ENCODE results near the gene CRADD. TPM values are rescaled to one million over a fixed set of nuclear protein-coding genes. Genes with fewer than 3 reads are reported as not detected.

Gene CRADD
- total RNA-seq, 1 donor from 2014 or later, result 30.3 TPM

DNA sequence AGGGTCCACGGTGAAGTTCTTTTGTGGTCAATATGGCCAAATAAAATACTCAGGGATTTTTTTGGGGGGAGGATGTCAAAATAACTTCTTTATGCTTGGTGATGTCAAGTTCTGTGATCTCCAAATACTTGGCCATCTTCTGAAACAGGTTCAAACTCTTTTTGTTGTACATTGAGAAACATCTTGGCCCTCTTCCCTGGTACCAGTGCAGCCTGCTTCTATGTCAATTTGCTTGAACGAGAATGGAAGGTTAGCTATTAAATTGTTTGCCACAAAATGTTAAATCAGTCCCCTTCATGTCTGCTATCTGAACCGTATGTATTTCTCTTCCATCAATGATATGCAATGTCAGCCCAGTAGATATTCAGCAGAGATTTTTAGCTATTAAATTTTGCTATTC lies 6.1 kb upstream of the CRADD start:
- DNase-seq (ENCODE audit: low spot score), result no peak

DNA sequence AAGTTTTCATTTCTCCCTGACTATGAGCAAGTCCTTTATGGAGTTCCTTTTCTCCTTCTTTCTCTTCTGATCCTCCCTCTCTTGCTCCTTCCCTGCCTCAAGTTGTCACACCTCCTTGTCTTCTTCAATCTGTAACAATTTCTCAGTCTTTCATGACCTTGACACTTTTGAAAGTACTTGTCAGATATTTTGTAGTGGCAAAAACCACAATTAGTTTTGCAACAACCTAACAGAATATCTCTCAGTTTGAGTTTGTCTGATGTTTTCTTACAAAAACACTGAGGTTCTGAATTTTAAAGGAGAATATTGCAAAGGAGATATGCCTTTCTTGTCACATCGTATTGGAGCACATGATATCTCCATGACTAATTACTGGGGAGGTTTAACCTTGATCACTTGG lies 4.1 kb upstream of the CRADD start:
- no peak for DNase-seq (ENCODE audit: low spot score)

DNA sequence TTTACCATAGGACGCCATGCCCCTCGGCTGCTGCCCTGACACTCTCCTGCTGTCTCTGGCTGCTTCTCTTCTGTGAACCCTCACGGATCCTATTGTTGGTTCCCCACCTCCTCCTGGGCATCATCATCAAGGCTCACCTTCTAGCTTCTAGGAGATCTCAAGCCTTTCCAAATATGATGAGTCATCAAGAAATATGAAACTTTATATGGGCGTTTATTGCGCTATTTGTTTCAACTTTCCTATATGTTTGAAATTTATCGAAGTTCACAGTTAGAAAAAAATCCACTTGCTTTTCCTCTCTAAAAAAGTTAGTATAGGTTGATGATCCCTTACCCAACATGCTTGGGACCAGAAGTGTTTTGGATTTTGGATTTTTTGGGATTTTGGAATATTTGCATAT lies 2.8 kb upstream of the CRADD start:
- DNase-seq (ENCODE audit: low spot score), result no peak

DNA sequence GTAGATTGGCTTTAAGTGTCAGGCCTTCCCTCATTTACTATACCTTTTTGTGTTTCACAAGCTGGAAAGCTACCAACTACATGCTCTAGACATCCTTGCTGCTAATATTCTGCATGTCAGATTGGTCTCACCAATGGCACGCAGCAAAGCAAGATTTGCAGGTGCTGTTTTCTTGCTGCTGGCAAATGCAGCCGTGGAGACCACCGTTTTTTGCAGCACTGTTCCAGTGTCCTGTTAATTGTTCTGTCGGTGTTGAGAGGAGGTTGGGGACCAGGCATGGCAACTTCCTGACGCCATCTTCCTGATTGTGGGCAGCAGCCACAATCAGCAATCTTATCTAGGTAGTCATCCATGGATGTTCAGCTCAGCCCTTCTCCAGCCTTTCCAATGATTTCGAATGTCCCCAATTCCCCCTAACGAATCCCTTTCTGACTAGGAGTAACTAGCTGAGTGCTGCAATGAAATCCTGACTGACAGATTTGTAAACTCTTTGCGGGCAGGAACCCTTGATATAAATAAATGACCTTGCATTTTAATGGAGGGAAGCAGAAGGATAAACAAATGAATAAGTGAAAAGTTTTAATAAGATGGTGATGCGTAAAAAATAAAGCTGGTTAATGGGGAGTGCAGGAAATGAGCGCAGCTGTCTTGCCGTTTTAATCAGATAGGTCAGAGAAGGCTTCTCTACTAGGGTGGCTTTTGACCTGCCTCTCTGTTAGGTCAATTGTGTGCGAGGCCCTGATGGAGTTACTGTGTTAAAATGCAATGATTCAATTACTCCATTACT lies 574 bp upstream of the CRADD start:
- no peak for DNase-seq (ENCODE audit: low spot score)

DNA sequence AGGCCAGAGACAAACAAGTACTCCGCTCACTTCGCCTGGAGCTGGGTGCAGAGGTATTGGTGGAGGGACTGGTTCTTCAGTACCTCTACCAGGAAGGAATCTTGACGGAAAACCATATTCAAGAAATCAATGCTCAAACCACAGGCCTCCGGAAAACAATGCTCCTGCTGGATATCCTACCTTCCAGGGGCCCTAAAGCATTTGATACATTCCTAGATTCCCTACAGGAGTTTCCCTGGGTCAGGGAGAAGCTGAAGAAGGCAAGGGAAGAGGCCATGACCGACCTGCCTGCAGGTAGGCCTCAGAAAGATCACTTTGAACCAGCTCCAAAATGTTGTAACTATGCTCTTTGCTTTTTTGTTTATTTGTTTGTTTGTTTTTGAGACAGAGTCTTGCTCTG lies 1.6 kb downstream of the CRADD start:
- DNase-seq (ENCODE audit: low spot score), result no peak

DNA sequence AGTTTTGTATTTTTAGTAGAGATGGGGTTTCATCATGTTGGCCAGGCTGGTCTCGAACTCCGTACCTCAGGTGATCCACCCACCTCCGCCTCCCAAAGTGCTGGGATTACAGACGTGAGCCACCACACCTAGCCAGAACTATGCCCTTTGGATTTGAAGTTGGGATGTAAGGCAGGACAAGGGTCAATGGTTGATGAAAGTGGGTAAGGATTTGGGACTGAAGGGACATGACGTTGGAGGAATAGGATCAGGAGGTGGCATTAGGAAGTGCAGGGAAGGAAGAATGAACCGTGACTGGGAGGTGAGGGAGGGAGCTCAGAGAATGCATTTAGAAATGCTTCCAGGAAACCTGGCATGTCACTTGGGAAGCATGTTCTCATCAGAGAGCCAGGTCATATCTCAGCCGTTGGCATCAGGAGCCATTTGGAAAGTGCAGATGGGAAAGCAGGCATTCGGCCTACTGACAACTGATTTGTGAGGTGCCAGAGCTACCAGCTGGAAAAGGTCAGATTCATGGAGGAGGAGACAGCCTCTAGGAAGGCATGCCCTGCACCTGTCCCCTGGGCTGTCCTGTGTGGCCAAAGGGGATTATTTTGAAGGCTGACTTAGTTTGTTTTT lies 2.2 kb downstream of the CRADD start:
- no peak for DNase-seq (ENCODE audit: low spot score)

DNA sequence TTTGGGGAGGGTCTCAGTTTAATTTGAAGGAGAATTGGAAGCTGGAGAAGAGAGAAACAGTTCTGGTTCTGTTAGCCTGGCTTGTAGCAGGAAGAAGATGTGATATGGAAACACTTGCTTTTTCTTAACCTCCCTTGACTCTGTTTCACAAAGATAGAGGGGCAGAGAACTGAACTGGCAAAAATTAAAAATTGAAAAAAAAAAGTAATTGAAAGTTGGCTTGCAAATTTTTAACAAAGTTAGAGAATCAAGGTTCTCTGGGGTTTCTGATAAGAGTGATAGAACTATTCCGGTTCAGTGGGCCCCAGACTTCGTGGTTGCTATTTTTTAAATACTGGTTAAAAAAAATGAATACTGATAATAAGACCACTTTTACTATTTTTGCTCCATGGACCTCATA lies 2.8 kb downstream of the CRADD start:
- no peak for DNase-seq (ENCODE audit: low spot score)

DNA sequence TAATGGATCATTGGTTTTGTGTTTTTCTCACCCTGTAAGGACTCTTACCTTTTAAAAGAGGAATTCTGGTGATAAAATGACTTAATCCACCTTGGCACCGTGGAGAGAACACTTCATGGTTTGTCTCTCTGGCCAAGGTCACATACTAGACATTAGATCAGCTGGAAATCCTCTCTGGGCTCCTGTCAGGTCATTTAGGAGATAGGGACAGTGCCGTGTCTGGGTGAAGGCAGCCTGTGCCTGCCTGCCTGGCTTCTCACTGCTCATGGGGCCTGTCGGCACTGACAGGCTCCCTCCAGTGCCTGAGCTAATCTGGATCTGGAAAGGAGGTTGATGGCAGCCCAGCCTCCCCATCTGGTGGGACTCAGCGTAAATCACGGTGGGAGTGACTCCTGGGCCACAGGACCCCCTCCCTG lies 5.7 kb downstream of the CRADD start:
- DNase-seq (ENCODE audit: low spot score), result no peak

DNA sequence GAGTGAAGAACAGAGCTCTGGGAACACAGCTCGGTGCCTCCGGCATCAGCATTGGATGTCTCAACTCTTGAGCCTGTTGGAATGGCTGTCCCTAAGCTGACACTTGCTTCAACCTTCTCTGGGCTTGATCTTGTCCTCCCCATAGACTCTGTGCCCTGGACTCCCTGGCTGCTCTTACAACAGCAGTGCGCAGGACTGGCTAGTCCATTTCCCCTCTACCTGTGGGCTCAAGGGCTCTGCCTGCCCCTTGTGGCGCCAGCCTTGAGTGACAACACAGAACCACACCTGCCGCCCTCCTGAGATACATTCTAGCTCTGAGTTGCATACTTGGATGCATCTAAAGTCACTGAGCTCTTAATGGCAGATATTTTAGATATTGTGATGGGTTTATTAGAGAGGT lies 6.2 kb downstream of the CRADD start:
- no peak for DNase-seq (ENCODE audit: low spot score)

DNA sequence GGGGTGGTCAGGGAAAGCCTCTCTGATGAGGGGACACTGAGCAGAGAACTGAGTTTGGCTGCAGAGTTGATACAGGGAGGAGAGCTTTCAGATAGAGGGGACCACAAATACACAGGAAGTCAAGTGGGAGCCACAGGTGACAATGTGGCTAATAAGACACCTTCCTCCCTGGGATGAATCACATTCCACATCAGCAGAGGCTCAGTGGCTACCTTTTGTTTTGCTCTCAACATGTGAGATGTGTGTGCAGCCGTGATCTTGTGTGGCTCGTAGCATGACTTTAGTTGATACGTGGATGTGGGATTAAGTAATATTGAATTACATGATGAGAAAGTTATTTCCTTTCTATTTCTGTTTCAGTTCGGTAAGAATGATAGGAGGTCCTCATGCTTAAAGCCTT lies 7.5 kb downstream of the CRADD start:
- DNase-seq (ENCODE audit: low spot score), result no peak

DNA sequence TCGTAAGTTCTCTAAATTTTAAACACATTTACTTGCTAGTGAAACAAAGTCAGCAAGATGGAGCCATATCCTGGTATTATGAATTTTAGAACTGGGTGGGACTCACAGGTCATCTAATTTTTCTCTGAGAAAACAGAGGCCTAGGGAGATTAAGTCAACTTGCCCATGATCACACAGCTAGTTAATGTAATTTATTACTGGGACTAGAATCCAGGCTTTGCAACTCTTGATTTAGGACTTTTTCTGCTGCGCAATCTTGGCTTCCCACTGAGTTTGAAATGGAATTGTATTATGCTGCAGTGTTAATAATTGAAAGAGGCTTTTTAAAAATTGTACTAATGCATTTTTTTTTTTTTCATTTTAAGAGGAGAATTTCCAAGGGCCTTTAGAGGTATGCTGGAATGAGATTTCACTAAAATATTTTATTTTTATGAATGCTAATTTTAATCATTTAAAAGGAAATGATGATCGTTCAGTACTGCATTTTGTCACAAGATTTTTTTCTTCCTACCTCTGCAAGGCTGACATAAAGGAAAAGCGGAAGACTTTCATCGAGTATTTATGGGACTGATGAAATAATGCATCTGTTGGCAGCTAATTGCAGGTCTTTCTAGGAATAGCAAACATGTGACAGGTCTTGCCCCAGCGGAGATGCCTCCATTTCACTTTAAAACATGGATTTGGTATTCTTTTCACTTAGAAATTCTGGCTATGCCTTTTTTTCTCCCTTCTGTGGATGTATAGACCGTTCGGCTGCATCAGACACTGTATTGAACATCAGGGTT lies 9.6 kb downstream of the CRADD start:
- peak; percentile 27 for DNase-seq (ENCODE audit: low spot score)

DNA sequence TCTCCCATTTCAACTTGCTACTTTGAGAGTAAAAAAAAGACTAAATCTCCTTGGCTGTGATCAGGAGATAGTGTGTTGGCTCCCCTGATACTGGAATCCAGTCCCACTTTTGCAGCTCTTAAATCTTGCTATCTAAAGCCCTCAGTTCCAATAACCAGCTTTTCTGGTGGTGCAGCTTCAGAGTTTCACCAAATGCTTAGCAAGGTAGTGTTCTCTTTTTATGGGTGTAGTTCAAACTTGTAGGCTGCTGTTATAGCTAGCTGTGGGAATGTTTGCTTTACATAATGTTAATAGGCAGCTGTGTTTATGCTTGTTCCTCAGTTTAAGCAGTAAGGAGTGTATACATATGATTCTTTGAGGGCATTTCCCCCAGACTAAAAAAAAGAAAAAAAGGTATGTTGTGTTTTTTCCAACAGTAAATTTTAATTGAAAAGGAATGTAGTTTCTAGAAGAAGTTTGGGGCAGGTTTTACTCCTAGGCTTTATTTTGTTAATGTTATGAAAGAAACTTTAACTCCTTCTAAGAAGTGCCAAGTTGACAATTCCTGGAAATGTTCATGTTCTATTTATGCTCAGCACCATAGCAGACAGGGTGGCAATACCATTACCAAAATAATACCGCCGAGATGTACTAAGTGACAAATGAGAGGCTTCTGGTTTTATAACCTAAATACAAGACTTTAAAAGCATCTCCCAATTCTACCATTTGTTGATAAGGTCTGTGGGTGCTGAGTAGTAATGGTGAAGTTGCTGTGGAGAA lies 12.1 kb downstream of the CRADD start:
- peak; percentile 85 for DNase-seq (ENCODE audit: low spot score)

DNA sequence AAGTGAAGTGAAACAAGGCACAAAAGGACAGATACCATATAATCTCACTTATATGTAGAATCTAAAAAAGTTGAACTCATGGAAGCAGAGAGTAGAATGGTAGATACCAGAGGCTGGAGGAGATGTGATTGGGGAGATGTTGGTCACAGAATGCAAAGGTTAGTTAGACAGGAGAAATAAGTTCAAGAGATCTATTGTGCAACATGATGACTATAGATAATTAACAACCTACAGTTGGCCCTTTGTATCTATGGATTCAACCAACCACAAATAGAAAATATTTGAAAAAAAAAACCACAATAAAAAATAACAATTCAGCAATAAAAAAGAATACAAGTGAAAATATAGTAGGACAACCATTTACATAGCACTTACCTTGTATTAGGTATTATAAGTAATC lies 19.3 kb downstream of the CRADD start:
- DNase-seq (ENCODE audit: low spot score), result no peak

DNA sequence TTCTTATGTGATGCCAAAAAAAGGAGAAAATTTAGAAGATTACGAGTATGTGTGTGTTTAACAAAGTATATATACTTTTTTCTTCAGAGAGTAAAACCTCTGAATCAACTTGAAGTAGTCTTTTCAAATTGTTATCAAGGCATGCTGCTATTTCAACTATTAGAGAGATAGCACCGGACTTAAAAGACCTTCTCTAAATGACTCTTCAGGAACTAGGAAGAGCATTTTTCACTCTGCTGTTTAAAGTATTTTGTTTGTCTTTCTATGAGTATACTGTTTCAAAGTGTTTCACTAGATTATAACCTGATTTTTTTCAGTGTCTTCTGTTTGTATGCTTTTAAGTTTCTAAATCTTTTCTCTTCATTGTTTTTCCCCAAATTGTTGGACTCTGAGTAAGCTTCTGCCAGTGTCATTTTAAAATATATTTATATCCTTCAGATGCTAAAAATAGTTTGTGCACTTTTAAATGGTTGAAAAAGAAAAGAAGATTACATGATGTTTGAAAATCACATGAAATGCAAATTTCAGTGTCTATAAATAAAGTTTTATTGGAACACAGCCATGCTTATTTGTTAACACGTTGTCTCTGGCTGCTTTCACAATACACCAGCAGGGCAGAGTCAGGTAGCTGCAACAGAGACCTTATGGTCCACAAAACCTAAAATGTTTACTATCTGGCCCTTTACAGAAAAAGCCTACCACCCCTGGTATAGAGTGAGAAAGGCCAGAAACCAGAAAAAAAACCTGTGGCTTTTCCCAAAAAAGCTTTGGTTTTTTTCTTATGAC lies 21.3 kb downstream of the CRADD start:
- DNase-seq (ENCODE audit: low spot score), result no peak

DNA sequence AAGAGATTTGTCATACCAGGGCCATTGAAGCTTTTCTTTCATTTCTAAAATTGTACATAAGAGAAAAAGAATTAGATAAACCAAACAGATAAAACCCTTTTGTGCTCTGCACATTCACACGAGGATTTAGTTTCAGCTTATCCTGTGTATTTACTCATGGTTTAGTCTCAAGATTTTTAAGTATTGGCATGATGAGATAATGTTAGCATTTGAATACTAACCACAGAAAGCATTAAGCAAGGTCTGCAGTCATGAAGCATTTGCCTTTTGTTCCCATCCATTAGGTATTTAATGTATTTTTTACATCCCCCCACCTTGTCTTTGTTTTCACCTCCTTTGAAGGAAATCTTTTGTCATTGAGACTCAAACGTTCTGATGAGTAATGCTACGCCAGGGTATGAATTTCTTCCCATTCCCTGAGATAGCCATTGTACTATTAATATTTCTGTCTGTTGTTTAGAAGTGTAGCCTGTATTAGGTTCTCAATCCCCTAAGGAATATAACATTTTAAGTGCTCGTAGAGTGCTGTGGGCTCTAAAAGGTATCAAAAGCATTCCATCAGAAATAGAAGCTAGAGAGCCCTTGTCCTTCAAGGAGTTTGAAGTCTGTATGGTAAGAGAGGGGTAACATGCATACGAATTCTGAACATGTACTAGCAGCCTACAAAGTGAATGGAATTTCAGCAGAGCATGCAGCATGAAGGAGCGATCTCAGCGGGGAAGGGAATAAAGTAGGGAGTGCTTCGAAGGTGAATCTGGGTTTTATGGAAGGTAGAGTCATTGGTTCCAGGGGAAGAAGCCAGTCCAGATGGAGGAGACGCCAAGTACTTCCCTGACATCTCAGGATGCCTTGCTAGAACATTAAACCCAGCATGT lies 22.3 kb downstream of the CRADD start:
- DNase-seq (ENCODE audit: low spot score), result no peak

DNA sequence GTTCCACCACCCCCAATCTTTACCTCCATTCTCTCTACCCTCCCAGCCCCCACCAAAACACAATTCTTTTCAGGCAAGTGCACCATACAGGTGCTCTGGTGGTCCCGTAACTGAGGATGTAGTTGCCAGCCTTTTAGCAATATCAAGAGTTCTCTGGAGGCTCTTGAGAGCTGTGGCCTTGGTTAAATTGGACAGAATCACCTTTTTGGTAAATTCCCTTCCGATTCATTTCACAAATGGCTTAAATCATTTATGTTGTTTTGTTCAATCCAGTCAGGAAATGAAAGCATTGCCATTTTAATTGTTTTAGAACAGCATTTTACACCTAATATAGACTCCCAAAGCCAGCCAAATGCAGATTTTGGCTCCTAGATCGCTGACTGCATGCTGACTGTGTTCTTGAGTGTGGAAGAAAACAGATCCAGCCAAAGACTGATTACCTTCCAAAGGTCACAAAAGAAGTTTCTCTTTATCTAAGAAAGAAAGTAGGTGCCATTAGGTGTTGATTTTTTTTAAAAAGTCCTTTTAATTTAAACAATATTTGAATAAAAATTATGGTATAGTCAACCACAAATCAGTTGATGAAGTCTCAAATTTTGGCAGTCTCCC lies 25.6 kb downstream of the CRADD start:
- DNase-seq (ENCODE audit: low spot score), result no peak

DNA sequence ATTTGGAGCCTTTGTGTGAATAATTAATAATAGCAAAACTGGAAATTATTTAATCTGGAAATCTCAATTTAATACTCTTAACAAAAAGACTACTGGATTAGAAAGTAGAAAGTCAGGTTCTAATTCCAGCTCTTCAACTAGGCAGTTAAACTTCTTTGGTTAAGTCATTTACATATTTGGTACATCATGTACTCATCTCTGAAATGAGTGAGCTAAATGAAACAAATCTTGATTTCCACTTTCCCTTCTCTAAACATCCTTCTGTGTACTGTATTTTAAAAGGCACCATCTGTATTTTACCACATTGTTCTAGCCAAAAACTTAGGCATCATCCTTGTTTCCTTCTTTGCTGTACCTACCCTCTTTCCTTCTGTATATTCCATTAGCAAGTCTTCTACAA lies 26.9 kb downstream of the CRADD start:
- DNase-seq (ENCODE audit: low spot score), result no peak

DNA sequence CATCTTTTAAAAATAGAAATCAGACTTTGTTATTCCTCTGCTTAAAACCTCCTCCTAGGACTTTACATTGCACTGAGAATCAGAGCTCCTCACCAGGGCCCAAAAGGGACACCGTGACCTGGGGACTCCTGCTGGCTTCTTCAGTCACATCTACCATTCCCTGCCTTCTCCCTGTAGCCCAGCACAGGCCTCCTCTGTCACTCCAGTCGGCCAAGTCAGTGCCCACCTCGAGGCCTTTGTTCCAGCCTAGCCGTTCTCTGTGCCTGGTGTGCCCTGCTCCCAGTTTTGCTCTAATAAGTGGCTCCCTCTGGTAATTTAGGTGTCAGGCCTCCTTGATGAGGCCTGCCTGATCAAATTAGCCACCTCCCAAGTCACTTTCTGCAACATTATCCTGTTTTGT lies 27.4 kb downstream of the CRADD start:
- no peak for DNase-seq (ENCODE audit: low spot score)

DNA sequence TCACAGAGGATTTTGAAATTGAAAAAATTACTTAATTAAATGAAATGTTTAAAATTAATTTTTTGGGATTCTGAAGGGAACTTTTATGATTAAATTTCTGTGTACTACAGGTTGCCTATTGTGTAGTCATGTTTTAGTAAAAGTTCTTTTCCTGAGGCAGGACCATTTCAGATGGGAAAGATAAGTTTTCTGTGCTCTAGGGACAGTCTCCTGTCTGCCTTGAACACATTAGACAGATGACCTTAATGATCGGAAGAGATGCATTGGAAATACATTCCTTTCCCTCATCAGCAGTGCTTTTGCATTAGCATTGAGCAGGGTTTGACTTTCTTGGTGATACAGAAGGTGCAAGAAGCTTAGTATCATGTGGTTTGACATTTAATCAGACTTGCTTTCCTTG lies 28.1 kb downstream of the CRADD start:
- no peak for DNase-seq (ENCODE audit: low spot score)

DNA sequence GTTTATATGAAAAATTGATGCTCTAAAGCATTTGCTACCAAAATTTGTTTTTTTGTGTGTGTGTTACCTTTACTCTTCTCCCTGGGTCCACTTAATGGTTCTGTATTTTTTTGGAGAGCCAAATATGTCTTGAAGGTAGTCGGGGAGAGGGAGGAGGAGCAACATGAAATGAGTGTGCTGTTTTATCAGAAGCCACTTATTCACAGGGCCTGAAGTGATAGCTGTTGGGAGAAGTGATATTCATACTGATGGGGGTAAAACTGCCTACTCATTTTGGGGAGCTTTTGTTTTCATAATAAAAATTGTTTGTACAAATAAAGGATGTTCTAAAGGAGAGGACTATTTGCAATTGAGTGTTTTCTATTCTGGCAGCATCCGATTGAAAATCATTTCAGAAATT lies 29.2 kb downstream of the CRADD start:
- no peak for DNase-seq (ENCODE audit: low spot score)

All from umbilical cord (tissue), 2 donors.